ENCODE measurements around the gene ADAMTS2. TPM values are rescaled to one million over a fixed set of nuclear protein-coding genes. Genes with fewer than 3 reads are reported as not detected.

The ADAMTS2 gene
- total RNA-seq, 1 donor from 2014 or later: 18.9 TPM

DNA sequence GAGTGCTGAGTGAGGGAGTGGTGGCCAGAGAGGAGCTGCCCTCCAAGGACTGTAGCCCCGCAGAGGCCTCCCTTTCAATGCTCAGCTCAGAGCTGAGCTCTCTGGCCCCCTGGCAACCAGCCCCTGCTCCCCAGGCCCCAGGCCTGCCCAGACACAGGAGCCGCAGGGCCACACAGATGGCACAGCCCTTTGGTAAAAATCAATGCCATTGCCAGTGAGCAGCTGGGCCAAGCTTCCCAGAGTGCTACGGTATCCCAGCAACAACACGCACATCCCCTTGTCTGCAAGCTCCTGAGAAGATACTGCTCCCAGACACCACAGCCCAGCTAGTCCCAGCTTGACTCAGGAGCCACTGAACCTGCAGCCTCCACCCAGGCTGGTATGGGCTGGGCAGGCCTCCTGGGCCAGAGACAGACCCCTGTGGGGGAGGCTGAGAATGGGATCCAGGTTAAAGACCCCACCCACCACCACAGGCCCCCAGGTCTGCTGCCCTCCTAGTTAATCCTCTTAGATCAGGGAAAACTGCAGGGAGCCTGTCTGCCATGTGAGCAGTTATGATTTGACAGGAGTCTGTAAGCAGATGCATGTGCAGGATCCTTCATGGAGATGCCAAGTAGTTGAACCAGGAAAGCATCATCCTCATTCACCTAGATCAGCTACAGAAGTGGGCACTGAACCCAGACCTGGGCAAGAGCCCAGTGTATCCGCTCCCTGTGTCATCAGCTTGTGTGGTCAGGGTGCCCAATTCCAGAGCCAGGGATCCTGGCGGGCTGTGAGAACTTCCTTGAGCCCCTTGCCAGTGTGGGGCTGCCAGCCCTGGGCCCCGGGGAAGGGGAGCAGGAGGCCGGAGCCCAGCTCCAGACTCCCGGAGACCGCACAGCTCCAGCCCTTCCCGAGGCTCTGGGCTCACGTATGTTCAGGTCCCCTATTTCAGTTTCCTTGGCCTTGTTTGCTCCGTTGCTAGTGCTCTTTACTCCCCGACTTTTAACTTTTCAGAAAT, 26.7 kb upstream of the ADAMTS2 start:
- no peak for DNase-seq (ENCODE audit: low spot score)

DNA sequence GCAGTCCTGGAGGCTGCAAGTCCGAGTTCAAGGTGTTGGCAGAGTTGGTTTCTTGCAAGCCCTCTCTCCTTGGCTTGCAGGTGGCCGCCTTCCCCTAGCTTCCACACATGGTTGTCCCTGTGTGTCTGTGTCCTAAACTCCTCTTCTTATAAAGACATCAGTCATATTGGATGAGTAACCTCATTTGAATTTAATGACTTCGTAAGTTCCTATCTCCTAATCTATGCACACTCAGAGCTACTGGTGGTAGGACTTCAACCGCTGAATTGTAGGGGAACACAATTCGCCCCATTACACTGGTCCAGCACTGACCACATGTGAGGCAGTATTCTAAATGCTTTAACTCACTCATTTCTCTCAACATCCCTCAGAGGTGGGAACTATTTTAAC, 25.9 kb upstream of the ADAMTS2 start:
- DNase-seq (ENCODE audit: low spot score): no peak

DNA sequence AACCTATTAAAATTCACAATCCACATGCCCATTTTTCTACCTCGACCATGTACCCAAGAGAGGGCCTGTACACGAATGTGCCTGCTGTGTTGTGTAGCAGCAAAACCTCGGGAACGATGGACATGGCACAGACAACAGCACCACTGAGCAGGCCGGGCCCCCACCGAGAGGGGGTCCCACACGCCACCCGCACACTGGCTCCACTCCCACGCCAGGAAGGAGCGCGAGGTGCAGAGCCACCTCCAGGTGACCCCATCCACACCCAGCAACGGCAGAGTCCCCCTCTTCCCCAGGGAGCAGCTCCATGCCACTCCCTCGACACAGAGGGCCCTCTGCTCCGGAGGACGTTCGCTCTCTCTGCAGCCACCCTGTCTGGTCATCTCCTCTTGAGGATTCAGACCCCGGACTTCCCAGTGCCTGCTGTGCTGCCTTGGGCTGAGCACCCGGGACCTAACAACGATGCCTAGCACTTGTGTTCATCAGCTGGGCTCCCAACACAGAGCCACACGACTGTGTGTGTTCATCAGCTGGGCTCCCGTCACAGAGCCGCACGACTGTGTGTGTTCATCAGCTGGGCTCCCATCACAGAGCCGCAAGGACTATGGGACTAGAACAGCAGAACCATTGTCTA, 25.3 kb upstream of the ADAMTS2 start:
- no peak for DNase-seq (ENCODE audit: low spot score)

DNA sequence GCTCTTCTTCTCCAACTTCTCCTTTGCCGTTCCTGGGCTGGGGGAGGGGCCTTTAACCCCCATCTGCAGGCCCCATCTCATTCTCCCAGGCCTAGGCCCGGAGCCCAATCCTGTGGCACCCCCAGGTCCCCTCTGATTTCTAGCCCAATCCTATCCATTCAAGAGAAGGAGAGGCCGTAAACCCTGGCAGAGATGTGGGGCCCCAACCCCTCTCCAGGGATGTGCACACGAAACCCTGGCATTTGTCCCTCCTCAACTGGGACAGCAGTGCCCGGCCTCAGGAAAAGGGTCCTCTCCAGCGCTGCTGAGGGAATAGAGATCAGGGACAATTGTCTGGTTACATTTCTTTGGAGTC, 24.2 kb upstream of the ADAMTS2 start:
- DNase-seq (ENCODE audit: low spot score): no peak

DNA sequence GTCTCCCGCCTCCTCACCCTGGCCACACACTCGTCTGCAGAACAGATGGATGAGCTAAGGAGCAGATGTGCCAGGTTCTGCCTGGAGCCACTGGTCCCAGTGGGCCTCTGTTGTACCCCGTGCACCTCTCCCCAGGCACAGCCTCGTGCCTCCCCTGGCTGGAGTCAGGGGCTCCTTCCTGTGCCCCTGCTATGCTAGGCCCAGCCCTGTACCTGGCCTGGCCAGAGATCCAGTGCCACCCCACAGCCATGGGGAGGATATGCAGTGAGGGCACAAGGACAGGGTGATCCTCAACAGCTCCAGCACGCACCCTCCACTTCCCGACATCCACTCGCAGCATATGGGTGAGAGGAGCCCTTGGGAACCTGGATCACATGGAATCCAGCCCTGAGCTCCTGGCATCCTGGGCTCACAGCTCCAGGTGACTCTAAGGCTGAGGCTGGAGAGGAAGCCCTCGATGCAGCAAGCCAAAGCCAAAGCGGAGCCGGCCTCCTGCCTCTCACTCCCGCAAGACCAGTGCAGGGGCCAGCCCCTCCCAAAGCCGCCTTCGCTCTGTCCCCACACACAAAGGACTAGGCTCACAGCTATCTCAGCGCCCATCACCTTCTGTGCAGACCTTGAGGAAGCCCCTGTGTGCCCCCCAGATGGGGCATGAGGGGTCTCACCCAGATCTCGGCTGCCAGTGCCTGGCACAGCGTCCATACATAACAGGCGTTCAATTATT, 23.7 kb upstream of the ADAMTS2 start:
- no peak for DNase-seq (ENCODE audit: low spot score)

DNA sequence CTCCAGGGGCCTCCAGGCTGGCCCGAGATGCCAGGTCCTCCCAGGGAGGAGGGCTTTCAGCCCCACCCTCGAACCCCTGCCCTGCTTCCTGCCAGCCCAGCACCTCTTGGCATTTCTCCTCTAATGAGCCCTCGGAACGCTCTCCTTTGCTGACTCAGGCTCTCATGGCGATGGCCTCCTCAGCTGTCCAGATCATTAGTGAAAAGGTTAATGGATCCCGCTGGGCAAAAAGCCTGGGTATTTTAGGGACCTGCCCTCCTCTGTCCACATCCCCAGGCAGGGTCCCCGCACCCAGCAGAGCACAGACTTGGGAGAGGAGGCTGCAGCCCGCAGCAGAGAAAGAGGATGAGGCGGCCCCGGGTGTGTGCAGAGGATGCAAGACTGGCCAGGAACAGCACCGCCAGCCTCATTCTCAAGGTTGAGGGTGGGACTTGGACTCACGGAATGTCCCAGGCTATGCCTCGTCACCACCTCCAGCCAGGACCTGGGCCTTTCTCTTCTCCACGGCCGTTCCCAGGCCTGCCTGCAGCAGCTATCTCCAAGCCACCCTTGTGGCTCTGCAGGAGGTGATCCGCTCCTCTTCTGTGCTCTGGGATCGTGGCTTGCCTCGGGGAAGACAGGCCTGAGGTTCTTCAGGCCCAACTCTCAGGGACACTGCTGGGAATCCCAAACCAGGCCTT, 23.0 kb upstream of the ADAMTS2 start:
- DNase-seq (ENCODE audit: low spot score): no peak

DNA sequence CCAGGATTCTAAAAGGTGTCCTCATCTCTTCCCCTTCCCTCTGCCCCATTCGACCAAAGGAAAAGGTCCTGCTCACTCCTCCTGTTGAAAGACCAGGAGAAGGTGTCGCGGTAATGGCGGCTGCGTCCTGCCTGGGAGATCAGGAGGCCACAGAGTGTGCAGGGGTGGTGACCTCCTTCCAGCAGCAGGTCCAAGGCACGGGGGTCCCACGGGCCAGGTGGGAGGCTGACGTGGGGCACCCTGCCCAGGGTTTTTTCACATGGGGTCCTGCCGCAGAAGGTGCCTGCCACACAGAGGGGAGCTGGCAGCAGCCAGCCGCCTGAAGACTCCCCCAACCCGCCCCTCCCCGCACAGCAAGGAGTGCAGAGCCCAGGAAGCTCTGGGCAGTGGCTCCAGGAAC, 22.2 kb upstream of the ADAMTS2 start:
- no peak for DNase-seq (ENCODE audit: low spot score)

DNA sequence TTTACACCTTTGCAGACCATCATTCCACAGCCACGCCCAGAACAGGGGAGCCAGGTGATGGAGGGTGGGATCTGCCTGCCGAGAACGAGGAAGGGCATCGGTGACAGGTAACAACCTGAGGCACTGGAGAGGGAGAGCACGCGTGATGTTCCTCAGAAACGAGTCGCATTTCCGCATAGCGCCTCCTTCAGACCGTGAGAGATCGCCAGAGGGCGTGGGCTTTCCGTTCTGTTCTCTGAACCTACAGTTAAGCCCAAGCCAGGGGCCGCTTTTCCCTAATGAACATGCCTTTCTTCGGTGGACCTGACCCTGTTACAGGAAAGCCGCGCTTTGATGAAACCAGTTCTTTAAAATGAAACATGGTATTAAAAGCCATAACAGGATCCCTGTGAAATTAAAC, 17.1 kb upstream of the ADAMTS2 start:
- DNase-seq (ENCODE audit: low spot score): no peak

DNA sequence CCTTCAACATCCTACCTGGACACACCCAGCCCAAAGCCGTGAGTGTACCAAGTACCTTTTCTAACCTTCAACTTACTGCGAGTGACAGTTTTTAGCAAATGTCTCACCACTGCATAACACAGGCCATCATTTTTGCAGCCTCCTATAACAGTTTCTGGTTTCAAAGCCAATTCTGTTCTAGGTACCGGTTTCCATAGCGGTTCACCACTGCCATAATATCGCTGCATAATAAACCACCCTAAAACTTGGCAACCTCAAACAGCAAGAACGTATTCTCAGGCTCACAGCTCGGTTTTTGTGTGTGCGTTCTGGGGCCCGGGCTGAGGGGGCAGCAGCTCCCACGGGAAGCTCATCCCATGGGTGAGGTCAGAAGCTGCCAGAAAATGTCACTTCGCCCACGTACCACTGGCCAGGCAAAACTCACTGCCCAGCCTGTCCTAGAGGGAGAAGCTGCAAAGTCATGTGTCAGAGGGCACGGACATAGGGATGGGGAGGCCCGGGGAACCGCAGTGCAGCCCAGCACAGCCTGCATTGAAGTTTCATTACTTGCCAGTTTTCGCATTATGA, 15.9 kb upstream of the ADAMTS2 start:
- DNase-seq (ENCODE audit: low spot score): no peak

DNA sequence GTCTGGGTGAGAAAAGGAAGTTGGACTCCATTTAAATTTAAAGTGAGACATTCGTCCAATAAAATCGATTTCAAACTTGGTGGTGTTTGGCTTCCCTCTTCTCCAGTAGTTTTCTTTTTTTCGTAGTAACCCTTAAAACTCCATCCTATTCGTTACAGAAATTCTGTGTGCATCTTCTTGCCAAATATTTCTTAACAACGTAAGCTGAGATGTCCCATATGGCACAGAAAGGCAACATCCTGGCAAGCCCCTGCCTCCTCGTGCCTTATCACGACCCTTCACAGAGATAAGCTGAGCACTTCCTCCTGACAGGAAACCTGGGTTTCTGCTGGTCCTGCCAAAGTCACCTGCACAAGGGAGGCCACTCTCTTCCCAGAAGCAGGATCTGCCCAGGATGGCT, 11.8 kb upstream of the ADAMTS2 start:
- DNase-seq (ENCODE audit: low spot score): no peak

DNA sequence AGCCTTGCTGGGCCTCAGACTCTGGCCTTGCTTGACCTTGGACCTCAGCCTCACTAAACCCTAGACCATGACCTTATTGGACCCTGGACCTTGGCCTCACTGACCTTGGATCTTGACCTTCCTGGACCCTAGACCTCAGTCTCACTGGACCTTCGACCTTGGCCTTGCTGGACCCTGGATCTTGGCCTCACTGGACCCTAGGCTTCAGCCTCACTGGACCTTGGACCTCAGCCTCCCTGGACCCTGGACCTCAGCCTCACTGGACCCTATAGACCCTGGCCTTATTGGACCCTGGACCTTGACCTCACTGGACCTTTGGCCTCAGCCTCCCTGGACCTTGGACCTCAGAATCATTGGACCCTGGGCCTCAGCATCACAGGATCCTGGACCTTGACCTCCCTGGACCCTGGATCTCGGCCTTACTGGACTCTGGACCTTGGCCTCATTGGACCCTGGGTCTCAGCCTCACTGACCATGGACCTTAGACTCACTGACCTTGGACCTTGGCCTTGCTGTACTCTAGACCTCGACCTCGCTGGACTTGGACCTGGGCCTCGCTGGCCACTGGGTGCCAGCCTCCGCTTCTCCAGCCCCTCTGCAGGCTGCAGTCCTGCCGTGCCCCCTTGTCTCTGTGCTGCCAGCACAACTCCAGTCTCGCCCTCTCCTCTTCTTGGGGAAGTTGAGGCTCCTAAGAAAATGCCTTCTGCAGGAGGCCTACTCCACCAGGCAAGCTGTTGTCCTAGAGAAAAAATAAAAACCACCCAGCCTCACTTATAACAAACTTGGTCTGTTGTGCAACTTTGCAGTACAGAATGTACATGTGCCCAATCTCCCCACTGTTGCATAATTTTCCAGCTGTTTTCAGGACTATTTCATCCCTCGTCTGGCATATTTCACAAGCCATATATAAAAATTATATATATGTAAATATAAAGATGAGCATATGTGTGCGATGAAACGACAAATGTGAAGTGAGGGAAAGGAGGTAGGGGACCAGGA, 11.0 kb upstream of the ADAMTS2 start:
- DNase-seq (ENCODE audit: low spot score): peak; percentile 27

DNA sequence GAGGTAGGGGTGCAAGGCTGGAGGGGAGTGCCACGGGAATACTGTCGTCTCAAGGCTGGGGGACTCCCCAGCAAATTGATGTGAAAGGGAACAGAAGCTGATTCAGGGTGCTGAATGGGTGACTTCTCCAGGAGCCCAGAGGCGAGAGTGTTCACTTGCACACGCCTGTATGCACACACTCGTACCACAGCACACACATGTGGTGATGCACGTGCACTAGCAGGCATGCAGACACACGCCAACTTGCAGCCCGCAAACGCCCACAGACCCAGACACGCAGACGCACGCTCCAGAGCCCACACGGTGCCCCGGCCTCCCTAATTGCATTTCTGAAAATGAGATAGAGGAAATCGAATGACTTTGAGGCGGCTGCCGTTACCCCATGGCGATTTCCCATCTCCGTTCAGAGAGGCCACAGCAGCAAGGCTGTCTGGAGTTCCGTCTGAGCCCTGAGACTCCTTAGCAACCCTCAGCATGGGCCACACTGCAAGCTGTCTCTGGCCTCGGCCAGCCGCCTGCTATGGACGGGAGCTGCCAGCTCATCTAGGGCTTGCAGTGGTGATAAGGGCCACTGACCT, 9.1 kb upstream of the ADAMTS2 start:
- no peak for DNase-seq (ENCODE audit: low spot score)

DNA sequence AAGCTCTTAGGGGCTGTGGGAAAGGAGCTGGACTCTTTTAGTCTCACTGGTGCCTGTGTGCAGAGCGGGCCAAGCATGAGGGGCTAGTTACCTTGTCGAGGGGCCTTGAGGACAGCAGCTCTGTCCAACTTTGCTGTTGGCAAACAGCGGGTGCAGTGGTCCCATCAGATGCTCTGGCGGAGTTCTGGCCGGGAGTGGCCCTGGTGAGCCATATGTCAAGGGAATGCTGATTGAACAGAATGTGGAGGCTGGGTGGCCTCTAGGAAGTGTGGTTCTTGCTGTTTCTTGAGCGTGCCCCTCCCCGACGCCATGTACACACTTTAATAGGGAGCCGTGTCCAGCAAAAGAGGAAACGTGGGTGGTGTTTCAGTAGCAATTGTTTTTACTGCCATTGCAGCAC, 3.6 kb upstream of the ADAMTS2 start:
- DNase-seq (ENCODE audit: low spot score): no peak

DNA sequence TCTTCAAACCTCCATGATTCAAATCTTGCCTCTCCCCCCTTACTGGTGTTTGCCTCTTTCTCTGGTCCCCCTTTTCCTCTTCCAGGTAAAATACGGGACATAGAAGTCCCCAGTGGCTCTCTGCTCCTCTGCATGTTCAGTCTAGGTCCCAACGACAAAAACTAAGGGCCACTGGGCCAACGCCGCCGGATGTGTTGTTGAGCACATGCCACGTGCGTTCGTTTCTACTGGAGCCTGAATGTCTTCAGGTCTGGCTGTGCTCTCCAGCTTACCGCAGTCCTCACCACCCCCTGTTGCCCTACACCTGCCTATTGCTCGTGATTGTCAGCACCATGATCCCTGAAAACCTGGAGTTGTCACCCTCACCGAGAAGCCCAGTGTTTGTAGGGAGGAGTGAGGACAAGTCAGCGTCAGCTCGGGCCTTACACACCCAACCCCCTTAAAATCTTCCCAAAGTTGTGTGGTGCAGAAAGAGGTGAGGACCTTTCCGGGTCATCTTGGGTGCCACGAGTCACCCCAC, 2.8 kb upstream of the ADAMTS2 start:
- DNase-seq (ENCODE audit: low spot score): no peak

DNA sequence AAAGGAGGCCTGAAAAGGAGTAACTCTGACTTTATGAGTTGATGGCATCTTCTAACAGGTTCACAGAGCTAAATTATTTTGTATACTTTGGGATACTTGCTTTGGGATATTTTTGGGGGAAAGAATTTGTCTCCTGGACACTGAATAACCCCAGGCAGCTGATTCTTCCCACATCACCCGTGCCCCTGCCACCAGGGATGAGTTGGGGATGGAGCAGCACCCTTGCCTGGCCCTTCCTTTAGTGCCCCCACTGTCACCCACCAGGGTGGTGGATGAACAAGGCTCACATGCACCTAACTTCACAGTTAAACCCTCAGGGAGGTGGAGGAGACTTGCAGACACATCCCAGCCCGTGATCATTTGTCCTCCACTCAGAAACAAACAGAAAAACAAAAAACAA, 2.3 kb upstream of the ADAMTS2 start:
- no peak for DNase-seq (ENCODE audit: low spot score)

DNA sequence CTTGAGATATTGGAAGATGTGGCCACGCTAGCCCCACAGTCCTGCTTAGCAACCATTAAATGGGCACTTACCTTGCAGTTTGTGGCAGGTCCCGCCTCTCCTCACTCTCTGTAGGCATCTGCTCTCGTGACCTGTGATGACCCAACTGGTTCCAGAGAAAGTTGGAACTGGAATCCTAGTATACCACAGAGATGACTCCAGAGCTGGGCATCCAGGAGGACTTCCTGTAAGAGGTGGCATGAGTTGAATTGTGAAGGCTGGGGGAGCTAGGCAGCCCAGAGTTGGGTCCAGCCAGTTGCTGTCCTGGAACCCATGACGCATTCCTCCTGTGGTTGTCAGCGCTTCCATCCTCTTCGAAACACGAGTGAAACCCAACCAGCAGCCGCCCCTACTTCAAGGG, 1.6 kb upstream of the ADAMTS2 start:
- DNase-seq (ENCODE audit: low spot score): no peak

DNA sequence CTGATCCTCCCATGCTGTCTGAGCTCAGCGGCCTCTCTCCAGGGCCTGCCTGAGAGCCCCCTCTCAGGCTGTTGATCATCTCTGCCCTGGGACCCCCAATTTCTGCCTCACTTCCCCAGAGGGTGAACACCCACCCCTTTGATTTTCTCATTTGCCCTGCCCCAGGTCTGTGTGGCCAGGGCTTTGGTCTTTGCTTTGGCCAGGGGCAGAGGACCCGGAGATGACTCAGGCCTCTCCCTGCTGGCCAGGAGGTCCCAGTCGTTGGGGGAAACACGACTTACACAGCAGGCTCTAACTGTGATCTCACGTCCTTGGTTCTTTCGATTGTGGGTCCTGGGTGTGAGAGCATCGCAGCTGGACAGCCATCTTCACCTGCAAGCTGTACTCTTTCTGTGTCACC, 1.1 kb upstream of the ADAMTS2 start:
- no peak for DNase-seq (ENCODE audit: low spot score)

DNA sequence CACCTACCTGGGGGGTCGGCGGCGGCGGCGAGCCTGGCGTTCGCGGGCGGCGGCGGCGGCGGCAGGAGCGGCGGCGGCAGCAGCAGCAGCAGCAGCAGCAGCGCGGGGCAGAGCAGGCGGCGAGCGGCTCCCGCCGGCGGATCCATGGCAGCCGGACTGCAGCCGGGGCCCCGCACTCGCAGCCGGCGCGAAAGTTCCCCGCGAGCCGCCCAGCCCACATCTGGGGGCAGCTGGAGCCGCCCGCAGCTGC, 153 bp downstream of the ADAMTS2 start:
- DNase-seq (ENCODE audit: low spot score): no peak

DNA sequence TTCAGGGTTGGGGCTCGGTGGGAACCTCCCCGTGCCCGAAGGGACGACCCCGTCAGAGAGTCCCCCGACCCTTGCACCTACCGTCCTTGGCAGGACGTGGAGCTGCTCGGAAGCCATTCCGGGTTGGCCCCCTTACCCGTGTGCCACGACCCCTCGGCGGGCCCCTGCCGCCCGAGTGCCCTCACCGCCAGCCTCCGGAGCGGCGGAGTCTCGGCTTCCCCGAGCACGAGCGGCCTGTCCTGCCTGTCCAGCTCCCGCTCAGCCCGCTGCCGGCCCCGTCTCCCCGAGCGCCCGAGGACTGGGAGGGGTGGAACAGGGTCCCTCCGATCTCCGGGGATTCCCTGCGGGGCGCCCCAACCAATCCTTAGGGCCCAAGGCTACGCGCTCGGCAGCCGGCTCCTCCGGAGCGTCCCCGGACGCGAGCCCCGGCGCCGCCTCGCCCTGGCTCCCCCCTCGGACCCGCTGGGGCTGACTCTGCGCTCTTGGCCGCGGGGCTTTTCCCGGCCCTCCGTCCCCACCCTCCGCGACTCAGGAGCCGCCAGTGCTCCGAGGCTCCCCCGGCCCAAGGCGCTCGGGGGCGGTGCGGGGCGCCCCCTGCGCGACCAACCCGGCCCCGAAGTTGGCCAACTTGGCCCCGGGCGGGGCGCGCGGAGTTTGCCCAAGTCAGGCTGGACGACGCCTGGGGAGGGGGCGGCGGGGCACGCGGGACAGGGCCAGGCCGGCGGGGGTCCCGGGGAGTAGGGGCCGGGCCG, 654 bp downstream of the ADAMTS2 start:
- DNase-seq (ENCODE audit: low spot score): no peak

Measured in mucosa of gallbladder (tissue), 1 donor.